PC-9 (cell line): ENCODE measurements around the gene MISP. TPM values are rescaled to one million over a fixed set of nuclear protein-coding genes. Genes with fewer than 3 reads are reported as not detected.
"Not testable (repeated sequence)": the region's sequence is repeated elsewhere in the genome, so short reads cannot be mapped to it uniquely, and the experiment has no call there.

Experiments
- BruUV-seq: library from RNA; stranded (reverse); fragments of 400-500 nt; replicated peaks from 2 replicates; lab custom pipeline; 2021; lab: Mats Ljungman, UMichigan
- CTCF ChIA-PET: fragments of 300-600 bp; sonication (Branson Sonifier 250); formaldehyde crosslinking; loops from one replicate; lab custom pipeline; 2022; ENCODE audit warnings: antibody characterized with exemption; lab: Charles Lee
- POLR2A ChIA-PET: fragments of 300-600 bp; sonication (Branson Sonifier 250); formaldehyde crosslinking; loops from one replicate; lab custom pipeline; 2022; ENCODE audit warnings: antibody characterized with exemption; ENCODE audit not compliant: unreplicated experiment; lab: Charles Lee
- DNase-seq, 2 experiments: peaks; one replicate each; pipeline versions ENCODE4 v3.0.0 to v3.0.0-alpha.2; 2015 to 2022; ENCODE audit warnings: mixed read lengths in 1 of 2
- H2AFZ ChIP-seq: fragments of 200-600 bp; sonication (generic); 2 replicates; pipeline ENCODE4 v1.8.1; 2017; ENCODE audit warnings: antibody characterized with exemption
- H3F3A ChIP-seq: fragments of 200-600 bp; sonication (generic); 2 replicates; pipeline ENCODE4 v1.8.1; 2017; ENCODE audit warnings: antibody characterized with exemption, mild to moderate bottlenecking, low read depth; ENCODE audit not compliant: insufficient read depth
- H3K27ac ChIP-seq: fragments of 200-600 bp; sonication (generic); 2 replicates; pipeline ENCODE4 v1.6.1; 2016; ENCODE audit warnings: mixed run types
- H3K27me3 ChIP-seq: fragments of 200-600 bp; sonication (generic); 2 replicates; pipeline ENCODE4 v1.6.1; 2016; ENCODE audit warnings: low read depth, mixed run types; ENCODE audit not compliant: insufficient read depth
- H3K36me3 ChIP-seq: fragments of 200-600 bp; sonication (generic); 2 replicates; pipeline ENCODE4 v1.6.1; 2016; ENCODE audit warnings: low read depth, mixed run types
- H3K4me1 ChIP-seq: fragments of 200-600 bp; sonication (generic); replicated peaks from 2 replicates; pipeline ENCODE4 v1.6.1; 2016; ENCODE audit warnings: mixed run types; ENCODE audit not compliant: insufficient read depth
- H3K4me2 ChIP-seq: fragments of 200-600 bp; sonication (generic); 2 replicates; pipeline ENCODE4 v1.6.1; 2017; ENCODE audit warnings: mixed run types
- H3K4me3 ChIP-seq: fragments of 200-600 bp; sonication (generic); 2 replicates; pipeline ENCODE4 v1.6.1; 2016; ENCODE audit warnings: mixed run types
- H3K79me2 ChIP-seq: fragments of 200-600 bp; sonication (generic); 2 replicates; pipeline ENCODE4 v1.6.1; 2017; ENCODE audit warnings: low read depth, mixed run types
- H3K9me2 ChIP-seq: fragments of 200-600 bp; sonication (generic); 2 replicates; pipeline ENCODE4 v1.8.1; 2017; ENCODE audit warnings: mild to moderate bottlenecking; ENCODE audit not compliant: insufficient read depth
- H3K9me3 ChIP-seq: fragments of 200-600 bp; sonication (generic); 2 replicates; pipeline ENCODE4 v1.8.1; 2016; ENCODE audit warnings: low read depth; ENCODE audit not compliant: insufficient read depth
- H4K20me1 ChIP-seq: fragments of 200-600 bp; sonication (generic); 2 replicates; pipeline ENCODE4 v1.8.1; 2017; ENCODE audit not compliant: insufficient read depth
- CTCF ChIP-seq: fragments of 200-600 bp; sonication (generic); conservative IDR thresholded peaks from 2 replicates; pipeline ENCODE4 v1.6.1; 2017; ENCODE audit warnings: mixed run types, antibody characterized with exemption, mild to moderate bottlenecking, moderate library complexity
- EZH2 ChIP-seq: fragments of 200-600 bp; sonication (generic); IDR thresholded peaks from 2 replicates; pipeline ENCODE4 v1.8.0; 2017; ENCODE audit warnings: antibody characterized with exemption, low read depth
- intact Hi-C: fragments of 100-400 bp; cut with micrococcal nuclease; formaldehyde crosslinking; loops from one replicate; pipeline ENCODE4 v1.10.0; 2022; ENCODE audit not compliant: unreplicated experiment
- total RNA-seq: library from RNA; stranded (reverse); gene quantifications from 2 replicates; pipeline ENCODE4 v1.2.3, GENCODE V29; 2021

Gene MISP
- total RNA-seq, 1 experiment from 2014 or later, result 91.6 TPM

DNA sequence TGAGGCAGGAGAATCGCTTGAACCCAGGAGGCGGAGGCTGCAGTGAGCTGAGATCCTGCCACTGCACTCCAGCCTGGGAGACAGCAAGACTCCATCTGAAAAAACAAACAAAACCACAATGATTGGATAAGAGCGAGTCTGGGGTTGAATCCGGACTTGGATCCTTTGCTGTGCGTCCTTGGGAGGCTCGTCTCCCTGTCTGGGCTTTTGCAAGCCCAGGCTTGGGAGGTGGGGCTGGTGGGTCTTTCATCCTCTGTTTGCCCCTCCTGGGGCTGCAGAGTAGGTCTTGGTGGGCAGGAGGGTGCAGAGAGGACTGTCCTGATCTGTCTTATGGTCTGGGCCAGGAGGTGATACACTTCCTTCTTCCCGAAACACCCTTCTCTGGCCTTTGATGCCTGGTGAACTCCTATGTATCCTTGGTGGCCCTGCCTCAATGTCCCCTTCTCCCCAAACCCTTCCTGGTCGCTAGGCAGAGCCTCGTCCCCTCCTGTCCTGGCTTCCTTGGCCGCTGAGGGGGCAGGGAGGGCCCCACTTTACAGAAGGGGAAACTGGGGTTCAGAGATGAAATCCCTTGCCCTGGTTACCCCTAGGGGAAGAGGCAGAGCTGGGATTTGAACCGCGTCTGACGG lies 25.3 kb upstream of the MISP start:
- Histone ChIP-seq H3K27ac (no peak overlapping the region), H3K4me1 (no peaks in the 10 kb centered on the region), H3K9me2 (no peaks in the 10 kb centered on the region), H3K27me3 (peaks cover 3% of the 10 kb centered on the region; the same call in 1 of the 2 replicates), H4K20me1 (no peaks in the 10 kb centered on the region), H3K4me2 (no peak overlapping the region), H2AFZ (no peak overlapping the region), H3K79me2 (no peaks in the 10 kb centered on the region), H3K9me3 (no peaks in the 10 kb centered on the region), H3K4me3 (no peak overlapping the region), H3K36me3 (no peaks in the 10 kb centered on the region), H3F3A (no peaks in the 10 kb centered on the region)
- TF ChIP-seq CTCF, result no peak
- no peak for TF ChIP-seq EZH2
- ChIA-PET CTCF (no interaction called here), POLR2A (no interaction called here)
- no TSS peak for BruUV-seq
- no peak for DNase-seq
- intact Hi-C loops, result no loop called here

- intact Hi-C loops, result no loop called here
- H3K4me3 ChIP-seq, result no peak overlapping the region
- BruUV-seq, result no TSS peak
- H2AFZ ChIP-seq, result no peak overlapping the region
- no peak for DNase-seq
- no peaks in the 10 kb centered on the region for H3K27me3 ChIP-seq
- no peaks in the 10 kb centered on the region for H4K20me1 ChIP-seq
- peaks cover 6% of the 10 kb centered on the region; the same call in 1 of the 2 replicates for H3F3A ChIP-seq
- H3K79me2 ChIP-seq, result no peaks in the 10 kb centered on the region
- H3K9me2 ChIP-seq, result no peaks in the 10 kb centered on the region
- TF ChIP-seq CTCF (no peak), EZH2 (no peak)
- H3K4me2 ChIP-seq, result no peak overlapping the region
- POLR2A ChIA-PET, result no interaction called here
- CTCF ChIA-PET, result no interaction called here
- no peak overlapping the region for H3K27ac ChIP-seq
- no peaks in the 10 kb centered on the region for H3K36me3 ChIP-seq
- H3K9me3 ChIP-seq, result no peaks in the 10 kb centered on the region
- H3K4me1 ChIP-seq, result no peaks in the 10 kb centered on the region
Observed at GRCh38 chr19:726993-727956, 23.6 kb upstream of the MISP start.

- Histone ChIP-seq H3K9me3 (no peaks in the 10 kb centered on the region), H3K27me3 (no peaks in the 10 kb centered on the region), H3K9me2 (no peaks in the 10 kb centered on the region), H3F3A (peaks cover 10% of the 10 kb centered on the region; the same call in 1 of the 2 replicates), H3K79me2 (no peaks in the 10 kb centered on the region), H3K27ac (no peak overlapping the region), H3K4me2 (no peak overlapping the region), H2AFZ (no peak overlapping the region), H4K20me1 (no peaks in the 10 kb centered on the region), H3K36me3 (no peaks in the 10 kb centered on the region), H3K4me1 (no peaks in the 10 kb centered on the region), H3K4me3 (no peak overlapping the region)
- DNase-seq, result no peak
- TF ChIP-seq EZH2 (no peak), CTCF (no peak)
- ChIA-PET CTCF (no interaction called here), POLR2A (no interaction called here)
- intact Hi-C loops, result no loop called here
- BruUV-seq, result no TSS peak
Observed at GRCh38 chr19:728011-728410, 22.9 kb upstream of the MISP start.

- H3K27me3 ChIP-seq, H3K9me3 ChIP-seq, H3K36me3 ChIP-seq, H3K79me2 ChIP-seq, POLR2A ChIA-PET, H3K27ac ChIP-seq, H3K4me1 ChIP-seq, intact Hi-C loops, BruUV-seq, CTCF ChIA-PET, DNase-seq, H4K20me1 ChIP-seq, H2AFZ ChIP-seq, H3K9me2 ChIP-seq, H3K4me3 ChIP-seq, H3K4me2 ChIP-seq: not testable (repeated sequence)
- peaks cover 14% of the 10 kb centered on the region; the same call in 1 of the 2 replicates for H3F3A ChIP-seq
Observed at GRCh38 chr19:729564-729963, 21.3 kb upstream of the MISP start.
